HUES64 (cell line): ENCODE measurements around the gene SNUPN.
"Not testable (repeated sequence)": the region's sequence is repeated elsewhere in the genome, so short reads cannot be mapped to it uniquely, and the experiment has no call there.

Source experiments
- H3K27ac ChIP-seq: 2 replicates; pipeline ENCODE4 v1.7.0; 2013; ENCODE audit warnings: low read depth, low read length, inconsistent platforms
- H3K27me3 ChIP-seq: 2 replicates; pipeline ENCODE4 v1.6.1; 2013; ENCODE audit warnings: mild to moderate bottlenecking, low read length; ENCODE audit not compliant: insufficient read depth
- H3K36me3 ChIP-seq: 2 replicates; pipeline ENCODE4 v1.6.1; 2013; ENCODE audit warnings: mild to moderate bottlenecking, low read length; ENCODE audit not compliant: insufficient read depth
- H3K4me1 ChIP-seq: 2 replicates; pipeline ENCODE4 v1.6.1; 2013; ENCODE audit warnings: mild to moderate bottlenecking, low read length, moderate library complexity; ENCODE audit not compliant: insufficient read depth
- H3K4me3 ChIP-seq: 2 replicates; pipeline ENCODE4 v1.5.1; 2013; ENCODE audit warnings: mild to moderate bottlenecking, low read length, moderate library complexity
- H3K9ac ChIP-seq: 2 replicates; pipeline ENCODE4 v1.6.1; 2013; ENCODE audit warnings: mild to moderate bottlenecking, low read depth, low read length
- H3K9me3 ChIP-seq: 2 replicates; pipeline ENCODE4 v1.6.1; 2013; ENCODE audit warnings: low read depth, low read length; ENCODE audit not compliant: insufficient read depth
- WGBS: fragments of 150-250, 120-280 bp; methylation state at CpG from one replicate; pipeline ENCODE4 v1.1.7; 2013; ENCODE audit warnings: missing lambda C conversion rate; 5-methylcytosine and 5-hydroxymethylcytosine counted together

Gene SNUPN

DNA sequence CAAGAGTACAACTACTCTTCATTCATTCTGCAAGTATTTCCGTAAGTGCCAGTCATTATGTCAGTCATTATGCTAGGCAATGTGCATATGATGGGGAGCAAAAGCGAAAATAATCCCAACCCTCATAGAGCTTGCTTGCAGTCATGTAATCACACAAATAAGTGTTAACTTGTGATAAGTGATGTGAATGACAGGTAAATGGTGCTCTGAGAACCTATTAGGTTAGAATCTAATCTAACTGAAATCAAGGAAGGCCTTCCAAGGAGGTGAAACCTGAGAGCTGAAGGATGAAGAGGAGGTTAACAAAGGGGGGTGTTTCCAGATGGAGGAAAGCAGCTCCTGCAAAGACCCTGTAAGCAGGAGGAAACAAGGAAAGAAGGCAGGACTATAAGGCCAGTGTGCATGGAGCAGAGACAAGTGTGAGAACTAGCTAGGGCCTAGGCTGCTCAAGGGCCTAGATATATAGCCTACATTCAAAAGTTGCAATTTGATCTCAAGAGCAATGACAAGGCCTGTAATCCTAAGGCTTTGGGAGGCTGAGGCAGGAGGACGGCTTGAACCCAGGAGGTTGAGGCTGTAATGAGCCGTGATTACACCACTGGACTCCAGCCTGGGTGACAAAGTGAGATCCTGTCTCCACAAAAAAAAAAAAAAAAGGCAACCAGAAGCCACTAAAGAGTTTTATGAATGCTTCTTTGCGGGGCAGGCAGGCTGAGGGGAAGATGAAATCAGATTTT is 51.7 kb downstream of the SNUPN start:
- Histone ChIP-seq H3K4me1 (peaks cover 30% of the 10 kb centered on the region), H3K4me3 (0 out of 2 replicates have a peak overlapping the region, but pooled peaks have one; percentile 33), H3K27me3 (no peaks in the 10 kb centered on the region), H3K9me3 (no peaks in the 10 kb centered on the region), H3K27ac (peak overlapping the region; percentile 28; the same call in 1 of the 2 replicates), H3K36me3 (peaks cover 13% of the 10 kb centered on the region), H3K9ac (no peak overlapping the region)
- WGBS, result 95% methylated on average over 5 of the region's 5 CpGs

- peaks cover 20% of the 10 kb centered on the region for H3K4me1 ChIP-seq
- H3K9ac ChIP-seq, result no peak overlapping the region
- WGBS, result 94% methylated on average over 8 of the region's 8 CpGs
- H3K27ac ChIP-seq, result no peak overlapping the region
- peaks cover 17% of the 10 kb centered on the region for H3K36me3 ChIP-seq
- no peaks in the 10 kb centered on the region for H3K27me3 ChIP-seq
- H3K4me3 ChIP-seq, result no peak overlapping the region
- no peaks in the 10 kb centered on the region for H3K9me3 ChIP-seq
Measured at GRCh38 chr15:75570126-75570845, 55.2 kb downstream of the SNUPN start.

DNA sequence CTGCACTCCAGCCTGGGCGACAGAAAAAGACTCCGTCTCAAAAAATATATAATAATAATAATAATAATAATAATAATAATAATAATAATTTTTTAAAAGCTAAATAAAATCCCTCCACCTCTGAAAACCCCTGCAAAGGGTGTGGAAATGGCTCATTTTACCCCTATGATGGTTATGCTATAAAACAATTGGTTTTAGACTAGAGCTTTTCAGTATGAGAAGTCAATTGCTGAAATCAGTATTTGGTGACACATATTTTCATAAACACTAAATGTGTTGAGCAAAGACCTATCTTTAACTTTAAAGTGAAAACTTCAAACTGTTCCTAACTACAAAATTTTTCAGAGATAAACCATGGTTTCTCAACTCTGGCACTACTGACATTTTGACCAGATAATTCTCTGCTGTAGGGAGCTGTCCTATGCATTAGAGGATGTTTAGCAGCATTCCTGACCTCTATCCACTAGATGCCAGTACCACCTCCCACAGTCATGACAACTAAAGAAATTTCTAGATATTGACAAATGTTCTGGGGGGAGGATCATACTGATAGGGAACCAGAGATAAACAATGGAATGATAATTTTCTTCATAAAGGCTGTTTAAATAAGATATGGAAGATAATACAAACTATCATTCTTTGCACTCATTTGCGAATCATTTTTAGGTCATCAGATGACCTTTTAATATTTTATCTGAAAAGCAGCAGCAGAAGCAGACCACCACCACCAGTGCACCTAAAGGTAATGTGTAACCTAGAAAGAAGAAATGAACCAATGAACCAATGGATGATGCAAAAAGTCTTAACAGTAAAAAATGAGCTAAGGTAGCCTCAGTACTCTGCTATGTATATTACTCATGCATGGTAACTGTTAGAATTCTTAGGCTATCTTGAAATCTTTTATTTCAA is 60.2 kb downstream of the SNUPN start:
- H3K36me3 ChIP-seq, result peaks cover 16% of the 10 kb centered on the region
- no peaks in the 10 kb centered on the region for H3K9me3 ChIP-seq
- no peak overlapping the region for H3K9ac ChIP-seq
- no peaks in the 10 kb centered on the region for H3K27me3 ChIP-seq
- no peak overlapping the region for H3K4me3 ChIP-seq
- H3K4me1 ChIP-seq, result no peaks in the 10 kb centered on the region
- no peak overlapping the region for H3K27ac ChIP-seq
- WGBS, result 86% methylated on average over 1 of the region's 3 CpGs

DNA sequence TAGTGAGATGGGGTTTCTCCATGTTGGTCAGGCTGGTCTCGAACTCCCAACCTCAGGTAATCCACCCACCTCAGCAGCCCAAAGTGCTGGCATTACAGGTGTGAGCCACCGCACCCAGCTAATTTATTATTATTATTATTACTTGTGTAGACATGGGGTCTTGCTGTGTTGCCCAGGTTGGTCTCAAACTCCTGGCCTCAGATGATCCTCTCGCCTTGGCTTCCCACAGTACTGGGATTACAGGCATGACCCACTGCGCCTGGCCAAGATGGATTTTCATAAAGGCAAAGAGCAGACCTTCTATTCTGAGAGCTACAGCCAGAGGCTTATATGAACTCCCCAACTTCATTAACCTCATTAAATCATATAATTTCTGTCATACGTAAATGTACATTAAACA is 63.6 kb downstream of the SNUPN start:
- H3K27ac ChIP-seq, result no peak overlapping the region
- no peak overlapping the region for H3K4me3 ChIP-seq
- no peak overlapping the region for H3K9ac ChIP-seq
- H3K9me3 ChIP-seq, result no peaks in the 10 kb centered on the region
- 98% methylated on average over 3 of the region's 5 CpGs for WGBS
- no peaks in the 10 kb centered on the region for H3K27me3 ChIP-seq
- no peaks in the 10 kb centered on the region for H3K4me1 ChIP-seq
- H3K36me3 ChIP-seq, result 0 out of 2 replicates have a peak, but pooled peaks cover 3% of the 10 kb centered on the region

GRCh38 chr15:75559360-75559759 is 66.2 kb downstream of the SNUPN start:
- not testable (repeated sequence) for H3K36me3 ChIP-seq, H3K27ac ChIP-seq, H3K4me3 ChIP-seq, H3K27me3 ChIP-seq, H3K9me3 ChIP-seq, H3K4me1 ChIP-seq, H3K9ac ChIP-seq
- 100% methylated on average over 4 of the region's 6 CpGs for WGBS

GRCh38 chr15:75558955-75559354 is 66.6 kb downstream of the SNUPN start:
- not testable (repeated sequence) for H3K36me3 ChIP-seq, H3K27ac ChIP-seq
- WGBS, result 96% methylated on average over 23 of the region's 28 CpGs

DNA sequence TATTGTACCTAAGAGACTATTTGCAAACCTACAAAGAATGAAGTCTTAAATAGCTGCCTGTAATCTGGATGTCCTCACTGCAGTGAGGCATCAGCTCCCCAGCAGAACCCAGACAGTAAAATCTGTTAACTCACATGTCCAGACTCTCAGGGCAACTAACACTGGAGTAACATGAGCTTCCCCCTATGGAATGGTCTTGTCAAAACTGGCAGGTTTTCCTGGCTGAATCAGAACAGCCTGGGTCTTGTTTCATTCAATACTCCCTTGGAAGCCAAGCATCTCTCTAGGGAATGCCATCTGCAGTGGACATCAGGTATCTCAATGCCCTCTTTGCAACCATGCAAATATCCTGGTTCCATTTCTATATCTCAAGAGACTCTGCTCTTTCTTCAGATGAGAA is 70.8 kb downstream of the SNUPN start:
- H3K9me3 ChIP-seq, result no peaks in the 10 kb centered on the region
- H3K27ac ChIP-seq, result no peak overlapping the region
- no peaks in the 10 kb centered on the region for H3K27me3 ChIP-seq
- H3K4me1 ChIP-seq, result 0 out of 2 replicates have a peak, but pooled peaks cover 3% of the 10 kb centered on the region
- H3K4me3 ChIP-seq, result no peak overlapping the region
- no peaks in the 10 kb centered on the region for H3K36me3 ChIP-seq
- no peak overlapping the region for H3K9ac ChIP-seq

More at GRCh38 chr15:75558955-75559354, 66.6 kb downstream of the SNUPN start:
- H3K4me3 ChIP-seq, H3K27me3 ChIP-seq, H3K4me1 ChIP-seq, H3K9ac ChIP-seq, H3K9me3 ChIP-seq: not testable (repeated sequence)

DNA sequence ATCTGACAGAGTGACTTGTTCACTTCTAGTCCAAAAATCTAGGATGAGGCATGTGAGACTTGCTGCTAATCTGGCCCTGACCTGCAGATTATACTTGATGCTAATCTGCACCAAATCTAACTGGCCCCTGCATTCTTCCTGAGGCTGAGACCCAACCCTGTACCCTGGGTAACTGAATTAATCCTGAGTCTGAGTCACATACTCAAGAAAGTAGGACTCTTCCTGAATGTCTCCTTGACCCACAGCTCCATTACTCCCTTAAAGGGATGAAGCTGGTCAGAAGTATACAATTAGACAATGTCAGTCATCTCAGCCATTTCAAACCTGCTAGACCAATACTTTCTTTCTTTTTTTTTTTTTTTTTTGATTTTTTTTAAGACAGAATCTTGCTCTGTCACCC is 71.9 kb downstream of the SNUPN start:
- Histone ChIP-seq H3K36me3 (no peaks in the 10 kb centered on the region), H3K4me3 (no peak overlapping the region), H3K27me3 (no peaks in the 10 kb centered on the region), H3K9ac (no peak overlapping the region), H3K9me3 (no peaks in the 10 kb centered on the region), H3K27ac (no peak overlapping the region), H3K4me1 (0 out of 2 replicates have a peak, but pooled peaks cover 3% of the 10 kb centered on the region)

DNA sequence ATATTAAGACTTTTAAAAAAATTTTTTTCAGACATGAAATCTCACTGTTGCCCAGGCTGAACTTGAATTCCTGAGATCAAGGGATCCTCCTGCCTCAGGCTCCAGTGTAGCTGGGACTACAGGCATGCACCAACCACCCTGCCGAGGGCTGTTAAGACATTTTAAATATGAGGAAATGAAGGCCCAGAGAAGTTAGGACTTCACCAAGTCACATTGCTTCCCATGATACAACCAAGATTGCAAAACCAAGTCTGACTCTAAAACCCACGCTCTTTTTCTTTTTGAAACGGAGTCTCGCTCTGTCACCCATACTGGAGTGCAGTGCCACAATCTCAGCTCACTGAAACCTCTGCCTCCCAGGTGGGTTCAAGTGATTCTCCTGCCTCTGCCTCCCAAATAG is 74.4 kb downstream of the SNUPN start:
- Histone ChIP-seq H3K4me1 (0 out of 2 replicates have a peak, but pooled peaks cover 3% of the 10 kb centered on the region), H3K27ac (no peak overlapping the region), H3K4me3 (no peak overlapping the region), H3K9me3 (no peaks in the 10 kb centered on the region), H3K36me3 (no peaks in the 10 kb centered on the region), H3K27me3 (no peaks in the 10 kb centered on the region), H3K9ac (no peak overlapping the region)
- 89% methylated on average over 4 of the region's 4 CpGs for WGBS
